ENCODE measurements around the gene MMP1. TPM values are rescaled to one million over a fixed set of nuclear protein-coding genes. Genes with fewer than 3 reads are reported as not detected.

The MMP1 gene
- total and polyA plus RNA-seq, 12 donors, result 0.07 TPM; not detected in 11

DNA sequence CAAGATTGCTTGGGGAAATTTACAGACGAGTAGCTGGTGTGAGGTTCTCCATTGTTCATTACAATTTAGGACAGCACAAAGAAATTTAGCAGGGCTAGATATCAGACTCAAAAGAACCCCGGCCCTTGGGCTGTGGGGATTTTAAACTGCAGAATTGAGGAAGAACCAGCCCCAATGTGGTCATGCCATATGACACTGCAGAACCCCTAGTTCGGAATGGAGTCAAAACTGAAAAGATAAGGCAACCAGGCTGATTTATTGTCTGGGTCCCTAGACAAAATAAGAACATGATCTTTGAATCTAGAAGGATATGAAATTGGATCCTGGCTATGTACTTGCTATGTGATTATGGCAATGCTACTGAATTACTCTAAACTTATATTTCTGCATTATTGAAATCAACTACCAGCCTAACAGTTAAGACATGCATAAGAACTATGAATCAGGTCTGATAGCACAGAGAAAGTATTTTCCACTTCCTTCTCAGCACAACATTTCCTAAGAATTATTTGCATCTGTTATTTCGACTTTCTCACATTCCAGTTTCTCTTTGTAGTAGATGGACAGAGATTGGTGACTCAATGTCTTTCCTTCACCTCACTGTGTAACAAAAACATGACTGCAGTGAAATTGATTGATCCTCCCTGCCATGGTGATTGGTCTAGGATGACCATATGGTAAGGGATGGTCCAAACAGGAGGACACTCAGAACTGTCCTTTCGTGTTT, 32.2 kb upstream of the MMP1 start:
- H3K27me3 ChIP-seq, result peaks cover 4% of the 10 kb centered on the region
- H3K4me3 ChIP-seq, result no peak overlapping the region
- no peaks in the 10 kb centered on the region for H3K9me3 ChIP-seq (replicated peaks in 1 of 3)
- DNase-seq, result no peak
- TF ChIP-seq, protein P1, sequence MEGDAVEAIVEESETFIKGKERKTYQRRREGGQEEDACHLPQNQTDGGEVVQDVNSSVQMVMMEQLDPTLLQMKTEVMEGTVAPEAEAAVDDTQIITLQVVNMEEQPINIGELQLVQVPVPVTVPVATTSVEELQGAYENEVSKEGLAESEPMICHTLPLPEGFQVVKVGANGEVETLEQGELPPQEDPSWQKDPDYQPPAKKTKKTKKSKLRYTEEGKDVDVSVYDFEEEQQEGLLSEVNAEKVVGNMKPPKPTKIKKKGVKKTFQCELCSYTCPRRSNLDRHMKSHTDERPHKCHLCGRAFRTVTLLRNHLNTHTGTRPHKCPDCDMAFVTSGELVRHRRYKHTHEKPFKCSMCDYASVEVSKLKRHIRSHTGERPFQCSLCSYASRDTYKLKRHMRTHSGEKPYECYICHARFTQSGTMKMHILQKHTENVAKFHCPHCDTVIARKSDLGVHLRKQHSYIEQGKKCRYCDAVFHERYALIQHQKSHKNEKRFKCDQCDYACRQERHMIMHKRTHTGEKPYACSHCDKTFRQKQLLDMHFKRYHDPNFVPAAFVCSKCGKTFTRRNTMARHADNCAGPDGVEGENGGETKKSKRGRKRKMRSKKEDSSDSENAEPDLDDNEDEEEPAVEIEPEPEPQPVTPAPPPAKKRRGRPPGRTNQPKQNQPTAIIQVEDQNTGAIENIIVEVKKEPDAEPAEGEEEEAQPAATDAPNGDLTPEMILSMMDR (IDR thresholded peaks at IDR 0.05), result no peak
- no peak for TF ChIP-seq POLR2A (IDR thresholded peaks at IDR 0.05)
- H3K4me1 ChIP-seq (replicated peaks in 1 of 2), result no peaks in the 10 kb centered on the region
- H3K36me3 ChIP-seq (replicated peaks in 1 of 2), result no peaks in the 10 kb centered on the region
- WGBS, 4 donors, result 54 to 59% (median 57%) methylated on average over 5 of the region's 5 CpGs
- intact Hi-C loops (cut with DNase I), result no loop called here
- no peak overlapping the region for H3K27ac ChIP-seq

- 61 to 69% (median 69%) methylated on average over 6 of the region's 6 CpGs for WGBS, 4 donors
- DNase-seq, result no peak
- H3K27me3 ChIP-seq, result peaks cover 4% of the 10 kb centered on the region
- no peaks in the 10 kb centered on the region for H3K4me1 ChIP-seq (replicated peaks in 1 of 2)
- no peak overlapping the region for H3K4me3 ChIP-seq
- intact Hi-C loops (cut with DNase I), result no loop called here
- no peaks in the 10 kb centered on the region for H3K9me3 ChIP-seq (replicated peaks in 1 of 3)
- H3K27ac ChIP-seq, result no peak overlapping the region
- no peaks in the 10 kb centered on the region for H3K36me3 ChIP-seq (replicated peaks in 1 of 2)
- TF ChIP-seq, protein P1 (IDR thresholded peaks at IDR 0.05), result no peak
- TF ChIP-seq POLR2A (IDR thresholded peaks at IDR 0.05), result no peak
Observed at GRCh38 chr11:102829316-102830000, 31.5 kb upstream of the MMP1 start.

DNA sequence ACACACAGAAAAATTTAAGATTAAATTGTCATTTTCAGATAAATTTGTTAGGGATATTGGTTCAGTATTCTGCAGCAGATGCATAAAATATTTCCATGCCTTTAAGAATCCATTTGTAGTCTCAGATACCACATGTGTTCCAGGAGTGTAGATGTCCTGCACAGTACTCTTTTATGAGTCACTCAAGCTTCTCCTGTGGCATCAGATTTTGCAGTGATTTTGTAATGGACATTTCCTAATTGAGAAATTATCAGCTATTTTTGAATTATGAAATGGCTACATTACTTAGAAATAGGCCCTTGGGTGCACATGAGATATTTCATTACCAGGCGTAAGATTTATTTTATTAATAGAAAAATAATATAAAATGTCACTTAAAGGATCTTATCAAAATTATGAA, 26.6 kb upstream of the MMP1 start:
- DNase-seq, result no peak
- intact Hi-C loops (cut with DNase I), result no loop called here
- Histone ChIP-seq H3K9me3 (replicated peaks in 1 of 3) (no peaks in the 10 kb centered on the region), H3K4me3 (no peak overlapping the region), H3K36me3 (replicated peaks in 1 of 2) (no peaks in the 10 kb centered on the region), H3K27me3 (no peaks in the 10 kb centered on the region), H3K4me1 (replicated peaks in 1 of 2) (no peaks in the 10 kb centered on the region), H3K27ac (no peak overlapping the region)
- TF ChIP-seq POLR2A (IDR thresholded peaks at IDR 0.05), result no peak
- TF ChIP-seq, protein P1 (IDR thresholded peaks at IDR 0.05), result no peak
- WGBS, 4 donors, result 85 to 93% (median 90%) methylated on average over 1 of the region's 1 CpG

DNA sequence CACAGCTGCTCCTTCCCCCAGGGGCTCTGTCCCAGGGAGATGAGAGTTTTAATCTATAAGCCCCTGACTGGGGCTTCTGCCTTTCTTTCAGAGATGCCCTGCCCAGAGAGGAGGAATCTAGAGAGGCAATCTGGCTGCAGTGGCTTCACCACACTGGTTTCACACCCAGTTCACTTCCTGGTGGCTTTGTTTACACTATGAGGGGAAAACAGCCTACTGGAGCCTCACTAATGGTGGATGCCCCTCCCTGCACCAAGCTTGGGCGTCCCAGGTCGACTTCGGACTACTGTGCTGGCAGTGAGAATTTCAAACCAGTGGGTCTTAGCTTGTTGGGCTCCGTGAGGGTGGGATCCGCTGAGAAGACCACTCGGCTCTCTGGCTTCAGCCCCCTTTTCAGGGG, 21.5 kb upstream of the MMP1 start:
- Histone ChIP-seq H3K4me3 (no peak overlapping the region), H3K36me3 (replicated peaks in 1 of 2) (no peaks in the 10 kb centered on the region), H3K9me3 (replicated peaks in 1 of 3) (no peaks in the 10 kb centered on the region), H3K27ac (no peak overlapping the region), H3K4me1 (replicated peaks in 1 of 2) (no peaks in the 10 kb centered on the region), H3K27me3 (no peaks in the 10 kb centered on the region)
- 65 to 88% (median 75%) methylated on average over 3 to 6 of the region's 6 CpGs for WGBS, 4 donors
- no peak for TF ChIP-seq POLR2A (IDR thresholded peaks at IDR 0.05)
- TF ChIP-seq, protein P1 (IDR thresholded peaks at IDR 0.05), result no peak
- intact Hi-C loops (cut with DNase I), result no loop called here
- DNase-seq, result no peak
